ENCODE measurements around the gene SLC44A3. TPM values are rescaled to one million over a fixed set of nuclear protein-coding genes. Genes with fewer than 3 reads are reported as not detected.

Gene SLC44A3
- total and polyA plus RNA-seq, 2 of the 4 experiments (the other 2 are of a cell fraction): 0.31 to 0.54 TPM

DNA sequence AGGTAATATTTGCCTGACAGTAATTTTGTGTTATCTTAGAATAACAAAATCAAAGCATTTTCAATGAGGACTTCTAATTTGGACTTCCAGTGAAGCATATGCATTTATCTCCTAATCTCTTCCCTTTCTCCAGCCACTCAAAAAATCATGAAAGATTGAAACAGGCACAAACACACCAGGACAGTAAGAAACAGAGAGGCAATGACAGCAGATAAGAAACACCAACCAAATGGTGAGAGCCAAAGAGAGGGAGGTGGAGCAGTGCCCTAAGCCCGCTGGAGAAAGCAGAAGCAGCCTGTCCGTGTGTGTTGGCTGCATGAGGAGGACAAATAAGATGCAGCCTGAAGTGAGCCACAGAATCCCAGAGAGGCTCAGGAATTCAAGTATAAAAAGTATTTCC lies 39.0 kb downstream of the SLC44A3 start:
- peaks cover 21% of the 10 kb centered on the region for H3K9me1 ChIP-seq (ENCODE audit: insufficient read depth, low read length)
- H4K91ac ChIP-seq (ENCODE audit: insufficient read depth, low read depth, low read length): no peak overlapping the region
- H3K27ac ChIP-seq (ENCODE audit: insufficient read depth, low read length): no peak overlapping the region
- TF ChIP-seq, protein P1, sequence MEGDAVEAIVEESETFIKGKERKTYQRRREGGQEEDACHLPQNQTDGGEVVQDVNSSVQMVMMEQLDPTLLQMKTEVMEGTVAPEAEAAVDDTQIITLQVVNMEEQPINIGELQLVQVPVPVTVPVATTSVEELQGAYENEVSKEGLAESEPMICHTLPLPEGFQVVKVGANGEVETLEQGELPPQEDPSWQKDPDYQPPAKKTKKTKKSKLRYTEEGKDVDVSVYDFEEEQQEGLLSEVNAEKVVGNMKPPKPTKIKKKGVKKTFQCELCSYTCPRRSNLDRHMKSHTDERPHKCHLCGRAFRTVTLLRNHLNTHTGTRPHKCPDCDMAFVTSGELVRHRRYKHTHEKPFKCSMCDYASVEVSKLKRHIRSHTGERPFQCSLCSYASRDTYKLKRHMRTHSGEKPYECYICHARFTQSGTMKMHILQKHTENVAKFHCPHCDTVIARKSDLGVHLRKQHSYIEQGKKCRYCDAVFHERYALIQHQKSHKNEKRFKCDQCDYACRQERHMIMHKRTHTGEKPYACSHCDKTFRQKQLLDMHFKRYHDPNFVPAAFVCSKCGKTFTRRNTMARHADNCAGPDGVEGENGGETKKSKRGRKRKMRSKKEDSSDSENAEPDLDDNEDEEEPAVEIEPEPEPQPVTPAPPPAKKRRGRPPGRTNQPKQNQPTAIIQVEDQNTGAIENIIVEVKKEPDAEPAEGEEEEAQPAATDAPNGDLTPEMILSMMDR (conservative IDR thresholded peaks at IDR 0.05; ENCODE audit: low read depth, low read length): no peak
- TF ChIP-seq, protein P2, sequence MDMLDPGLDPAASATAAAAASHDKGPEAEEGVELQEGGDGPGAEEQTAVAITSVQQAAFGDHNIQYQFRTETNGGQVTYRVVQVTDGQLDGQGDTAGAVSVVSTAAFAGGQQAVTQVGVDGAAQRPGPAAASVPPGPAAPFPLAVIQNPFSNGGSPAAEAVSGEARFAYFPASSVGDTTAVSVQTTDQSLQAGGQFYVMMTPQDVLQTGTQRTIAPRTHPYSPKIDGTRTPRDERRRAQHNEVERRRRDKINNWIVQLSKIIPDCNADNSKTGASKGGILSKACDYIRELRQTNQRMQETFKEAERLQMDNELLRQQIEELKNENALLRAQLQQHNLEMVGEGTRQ (IDR thresholded peaks at IDR 0.05; ENCODE audit: low read depth, low read length): no peak
- H3K4ac ChIP-seq (ENCODE audit: low read depth, low read length): no peak overlapping the region
- DNase-seq (no peak), ATAC-seq (ENCODE audit: low read depth) (no peak)
- ChIA-PET POLR2A (ENCODE audit: unreplicated experiment) (no interaction called here), CTCF (interaction anchor here (1.1 to 1.2 kb wide), 2 partner anchors 183 to 185 kb away, joined by 3 to 4 read pairs; no protein-coding TSS in a partner anchor)
- no peak overlapping the region for H3K9ac ChIP-seq (ENCODE audit: low read depth, low read length)
- no peak overlapping the region for H2AK9ac ChIP-seq (replicated peaks; ENCODE audit: low read depth, low read length, poor library complexity)
- no peak overlapping the region for H4K8ac ChIP-seq (ENCODE audit: low read depth in 2 of 2, low read length in 2 of 2)
- intact Hi-C loops (cut with micrococcal nuclease): no loop called here
- no peak overlapping the region for H3K4me2 ChIP-seq (ENCODE audit: low read depth, low read length)
- H2BK15ac ChIP-seq (ENCODE audit: low read depth, low read length): no peak overlapping the region
- H3K27me3 ChIP-seq (ENCODE audit: control insufficient read depth, insufficient read depth, low read length): no peaks in the 10 kb centered on the region
- no peak overlapping the region for H2AFZ ChIP-seq (replicated peaks; ENCODE audit: low read length, poor library complexity)
- H2BK5ac ChIP-seq (ENCODE audit: low read depth, low read length, poor library complexity, severe bottlenecking): no peak overlapping the region
- BruUV-seq (replicated peaks): no TSS peak
- H2BK20ac ChIP-seq (ENCODE audit: low read depth, low read length): peak overlapping the region; percentile 22
- 0 out of 2 replicates have a peak overlapping the region, but pooled peaks have one; percentile 13 for H3K23ac ChIP-seq (ENCODE audit: low read depth, low read length)
- peak overlapping the region; percentile 20; the same call in 1 of the 2 replicates for H2AK5ac ChIP-seq (ENCODE audit: low read depth, low read length)
- H3K4me3 ChIP-seq (ENCODE audit: insufficient read depth, low read depth, low read length): no peak overlapping the region
- no peaks in the 10 kb centered on the region for H3K9me3 ChIP-seq (ENCODE audit: control insufficient read depth, insufficient read depth, low read length)
- no peak overlapping the region for H3K56ac ChIP-seq (ENCODE audit: extremely low read depth, insufficient read depth, low read length)
- H4K20me1 ChIP-seq (ENCODE audit: insufficient read depth, low read length): no peaks in the 10 kb centered on the region; the same call in 1 of the 2 replicates
- peaks cover 0 to 21% of the 10 kb centered on the region in 2 experiments; a peak in 2 of 4 replicates for H3K79me1 ChIP-seq (ENCODE audit: low read depth in 1 of 2, low read length in 2 of 2)
- no peaks in the 10 kb centered on the region for H3K36me3 ChIP-seq (ENCODE audit: control insufficient read depth, insufficient read depth, low read length)
- in situ Hi-C loops (cut with MboI; ENCODE audit: low sequenced_read_pairs): loop anchor here (5.0 kb wide), 1 partner anchor 48 kb away; no protein-coding TSS in a partner anchor
- dilution Hi-C loops (cut with HindIII; ENCODE audit: low sequenced_read_pairs, unreplicated experiment): no loop called here
- no peak overlapping the region for H3K18ac ChIP-seq (ENCODE audit: low read depth, low read length)
- WGBS, 2 experiments (ENCODE audit: extremely low coverage in 2 of 2, insufficient read length in 1 of 2): no CpG with 5 or more reads among the region's 2 CpGs
- H2BK120ac ChIP-seq (ENCODE audit: low read depth, low read length): peak overlapping the region; percentile 49
- no peak overlapping the region for H3K14ac ChIP-seq (replicated peaks; ENCODE audit: low read depth, low read length)
- H4K5ac ChIP-seq (ENCODE audit: low read depth, low read length): no peak overlapping the region
- peaks cover 16% of the 10 kb centered on the region for H3K4me1 ChIP-seq (ENCODE audit: control insufficient read depth, insufficient read depth, low read length)

All from IMR-90 (cell line).